EL (cell line): ENCODE results near the gene USP6NL.

Experiments
- DNase-seq: peaks from one replicate; pipeline ENCODE4 v3.0.0-alpha.2; 2016

USP6NL gene

GRCh38 chr10:11588873-11589574 lies 22.4 kb downstream of the USP6NL start:
- DNase-seq: no peak

GRCh38 chr10:11587722-11588259 lies 23.7 kb downstream of the USP6NL start:
- no peak for DNase-seq

- DNase-seq: peak; percentile 4
Observed at GRCh38 chr10:11586170-11586569, 25.3 kb downstream of the USP6NL start.

- DNase-seq: peak; percentile 4
Observed at GRCh38 chr10:11581213-11581612, 30.2 kb downstream of the USP6NL start.

- no peak for DNase-seq
Observed at GRCh38 chr10:11579885-11580284, 31.6 kb downstream of the USP6NL start.

- no peak for DNase-seq
Observed at GRCh38 chr10:11578802-11579255, 32.6 kb downstream of the USP6NL start.

- no peak for DNase-seq
Observed at GRCh38 chr10:11576092-11576809, 35.2 kb downstream of the USP6NL start.

- DNase-seq: peak; percentile 9
Observed at GRCh38 chr10:11573497-11573896, 38.0 kb downstream of the USP6NL start.

GRCh38 chr10:11570751-11571150 lies 40.7 kb downstream of the USP6NL start:
- no peak for DNase-seq

GRCh38 chr10:11569471-11569870 lies 42.0 kb downstream of the USP6NL start:
- DNase-seq: no peak

GRCh38 chr10:11568578-11568977 lies 42.9 kb downstream of the USP6NL start:
- DNase-seq: no peak

GRCh38 chr10:11564741-11565140 lies 46.7 kb downstream of the USP6NL start:
- no peak for DNase-seq

- DNase-seq: no peak
Observed at GRCh38 chr10:11563936-11564335, 47.5 kb downstream of the USP6NL start.

GRCh38 chr10:11562888-11563287 lies 48.6 kb downstream of the USP6NL start:
- DNase-seq: no peak

GRCh38 chr10:11560076-11560709 lies 51.3 kb downstream of the USP6NL start:
- DNase-seq: no peak

- no peak for DNase-seq
Observed at GRCh38 chr10:11557967-11558366, 53.5 kb downstream of the USP6NL start.

GRCh38 chr10:11557513-11557912 lies 53.9 kb downstream of the USP6NL start:
- no peak for DNase-seq

GRCh38 chr10:11555556-11555955 lies 55.9 kb downstream of the USP6NL start:
- no peak for DNase-seq

GRCh38 chr10:11553773-11554381 lies 57.6 kb downstream of the USP6NL start:
- DNase-seq: no peak

- DNase-seq: peak; percentile 93
Observed at GRCh38 chr10:11551916-11552602, 59.4 kb downstream of the USP6NL start.

- no peak for DNase-seq
Observed at GRCh38 chr10:11551104-11551503, 60.3 kb downstream of the USP6NL start.

GRCh38 chr10:11548768-11549099 lies 62.7 kb downstream of the USP6NL start:
- DNase-seq: no peak
